ENCODE measurements around the gene DDX20. TPM values are rescaled to one million over a fixed set of nuclear protein-coding genes. Genes with fewer than 3 reads are reported as not detected.

DDX20 gene
- total and polyA plus RNA-seq, 3 experiments from 2014 or later: 9.8 to 22.7 (median 21.8) TPM

DNA sequence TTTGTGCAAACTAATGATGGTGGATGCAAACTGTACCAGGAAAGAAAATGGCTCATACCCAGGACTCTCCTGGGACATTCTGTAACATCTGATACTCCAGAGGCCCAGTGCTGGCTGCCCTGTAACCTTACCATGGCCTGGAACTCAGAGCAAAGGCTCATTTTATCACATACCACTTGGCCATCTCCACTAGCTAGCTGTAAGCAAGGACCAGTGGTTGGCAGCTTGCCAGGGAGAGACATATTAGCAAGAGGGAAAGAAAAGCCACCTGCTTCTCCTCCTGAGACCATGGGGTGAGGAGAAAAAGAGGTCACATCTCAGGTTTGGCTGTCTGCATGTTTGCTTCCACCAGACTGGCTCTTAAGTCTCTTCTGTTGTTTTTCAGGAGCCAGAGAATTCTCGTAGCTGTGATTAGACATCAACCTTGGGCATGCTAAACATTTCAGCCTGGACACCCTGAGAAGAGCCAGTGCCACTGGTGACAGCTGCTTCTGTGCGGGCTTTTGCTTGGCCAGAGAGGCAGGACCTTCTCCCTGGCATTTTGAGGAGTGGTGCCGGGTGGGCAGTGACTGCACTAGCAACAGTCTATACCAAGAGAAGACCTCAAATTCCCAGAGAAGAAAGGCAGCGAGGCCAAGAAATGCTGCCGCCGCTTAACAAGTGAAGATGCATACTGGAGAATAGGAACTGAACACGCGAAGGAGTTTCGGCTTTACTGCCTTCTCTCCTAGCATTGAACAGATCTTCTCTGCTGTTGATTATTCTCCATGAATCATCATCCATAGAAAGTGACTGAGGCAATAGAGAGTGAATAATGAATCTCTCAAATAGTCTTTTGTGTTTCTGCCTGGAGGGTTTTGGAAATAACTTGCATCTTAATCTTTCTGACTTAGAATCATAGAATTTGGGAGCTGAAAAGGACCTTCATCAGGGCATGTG lies 9.8 kb upstream of the DDX20 start:
- Mint-ChIP-seq H3K9me3 (no peaks in the 10 kb centered on the region), H3K27ac (peak overlapping the region in 1 of 8 donors; percentile 82), H3K36me3 (no peaks in the 10 kb centered on the region), H3K4me1 (peaks cover 0 to 2% (median under 1%) of the 10 kb centered on the region in 3 donors), H3K4me3 (no peak overlapping the region), H3K27me3 (peaks cover 6 to 7% of the 10 kb centered on the region in 2 donors)
- Histone ChIP-seq H3K4me1 (ENCODE audit: insufficient read depth, low read length) (no peaks in the 10 kb centered on the region), H3K9me3 (ENCODE audit: low read length) (no peaks in the 10 kb centered on the region), H3K4me3 (ENCODE audit: low read length) (no peak overlapping the region), H3K36me3 (ENCODE audit: insufficient read depth, low read length) (no peaks in the 10 kb centered on the region), H3K27me3 (ENCODE audit: insufficient read depth, low read length, poor library complexity, severe bottlenecking) (peaks cover 4% of the 10 kb centered on the region), H3K27ac (ENCODE audit: low read depth, low read length) (no peak overlapping the region)
- POLR2A ChIA-PET: no interaction called here
- CTCF ChIA-PET: interaction anchor here (1.2 to 3.0 kb wide), 4 partner anchors 24 to 234 kb away, joined by 3 to 18 read pairs (median 4); no protein-coding TSS in a partner anchor
- no peak for DNase-seq

- DNase-seq: no peak
- Histone ChIP-seq H3K4me3 (ENCODE audit: low read length) (no peak overlapping the region), H3K9me3 (ENCODE audit: low read length) (no peaks in the 10 kb centered on the region), H3K27ac (ENCODE audit: low read depth, low read length) (no peak overlapping the region), H3K36me3 (ENCODE audit: insufficient read depth, low read length) (no peaks in the 10 kb centered on the region), H3K4me1 (ENCODE audit: insufficient read depth, low read length) (no peaks in the 10 kb centered on the region), H3K27me3 (ENCODE audit: insufficient read depth, low read length, poor library complexity, severe bottlenecking) (no peaks in the 10 kb centered on the region)
- Mint-ChIP-seq H3K4me1 (no peaks in the 10 kb centered on the region), H3K27me3 (peaks cover 3% of the 10 kb centered on the region in 2 donors), H3K36me3 (no peaks in the 10 kb centered on the region), H3K4me3 (no peak overlapping the region), H3K9me3 (no peaks in the 10 kb centered on the region), H3K27ac (peak overlapping the region in 1 of 8 donors; percentile 33)
- POLR2A ChIA-PET: interaction anchor here (1.0 kb wide), 1 partner anchor 239 kb away, joined by 3 read pairs; no protein-coding TSS in a partner anchor
- CTCF ChIA-PET: interaction anchor here (1.1 to 4.8 kb wide), 9 partner anchors 8 to 265 kb away, joined by 3 to 19 read pairs (median 4); partner anchors contain the start of genes DDX20 and INKA2
These were observed 9.1 kb upstream of the DDX20 start for GRCh38 chr1:111746614-111746999.

GRCh38 chr1:111747282-111747734 lies 8.4 kb upstream of the DDX20 start:
- Mint-ChIP-seq H3K4me1 (no peaks in the 10 kb centered on the region), H3K9me3 (no peaks in the 10 kb centered on the region), H3K4me3 (no peak overlapping the region), H3K27me3 (peaks cover 3% of the 10 kb centered on the region in 2 donors), H3K36me3 (no peaks in the 10 kb centered on the region), H3K27ac (peak overlapping the region in 1 of 8 donors; percentile 14)
- no peaks in the 10 kb centered on the region for H3K4me1 ChIP-seq (ENCODE audit: insufficient read depth, low read length)
- CTCF ChIA-PET: interaction anchor here (0.8 to 4.8 kb wide), 11 partner anchors 8 to 524 kb away, joined by 3 to 19 read pairs (median 4); partner anchors contain the start of genes DDX20 and INKA2
- H3K9me3 ChIP-seq (ENCODE audit: low read length): no peaks in the 10 kb centered on the region
- H3K4me3 ChIP-seq (ENCODE audit: low read length): no peak overlapping the region
- peak; percentile 23 to 57 (median 39) for DNase-seq
- H3K27ac ChIP-seq (ENCODE audit: low read depth, low read length): no peak overlapping the region
- POLR2A ChIA-PET: interaction anchor here (1.0 kb wide), 1 partner anchor 239 kb away, joined by 3 read pairs; no protein-coding TSS in a partner anchor
- no peaks in the 10 kb centered on the region for H3K27me3 ChIP-seq (ENCODE audit: insufficient read depth, low read length, poor library complexity, severe bottlenecking)
- no peaks in the 10 kb centered on the region for H3K36me3 ChIP-seq (ENCODE audit: insufficient read depth, low read length)

DNA sequence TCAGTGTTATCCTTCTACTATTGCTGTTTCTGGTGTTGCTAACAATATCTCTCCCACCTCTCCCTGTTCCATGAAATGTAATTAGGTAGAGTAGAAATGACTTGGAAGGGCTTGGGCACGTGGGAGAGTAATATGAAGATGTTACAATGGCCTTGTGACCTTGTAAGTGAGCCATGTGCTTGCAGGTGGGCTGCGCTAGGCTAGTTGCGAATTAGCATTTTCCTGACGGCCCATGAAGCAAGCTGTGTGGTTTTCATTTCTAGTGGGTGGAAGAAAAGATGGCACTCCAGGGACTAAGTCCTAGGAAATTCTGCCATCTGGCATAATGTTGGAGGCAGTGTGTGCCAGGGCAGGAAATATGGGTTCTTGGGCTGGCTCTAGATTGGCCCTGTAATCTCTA lies 7.8 kb upstream of the DDX20 start:
- Histone ChIP-seq H3K4me3 (ENCODE audit: low read length) (no peak overlapping the region), H3K36me3 (ENCODE audit: insufficient read depth, low read length) (no peaks in the 10 kb centered on the region), H3K9me3 (ENCODE audit: low read length) (no peaks in the 10 kb centered on the region), H3K27ac (ENCODE audit: low read depth, low read length) (no peak overlapping the region), H3K27me3 (ENCODE audit: insufficient read depth, low read length, poor library complexity, severe bottlenecking) (no peaks in the 10 kb centered on the region), H3K4me1 (ENCODE audit: insufficient read depth, low read length) (no peaks in the 10 kb centered on the region)
- Mint-ChIP-seq H3K27me3 (peaks cover 3% of the 10 kb centered on the region in 2 donors), H3K4me3 (no peak overlapping the region), H3K4me1 (no peaks in the 10 kb centered on the region), H3K27ac (peak overlapping the region in 2 of 8 donors; percentile 14 to 15), H3K36me3 (no peaks in the 10 kb centered on the region), H3K9me3 (no peaks in the 10 kb centered on the region)
- no peak for DNase-seq
- POLR2A ChIA-PET: interaction anchor here (1.0 kb wide), 1 partner anchor 240 kb away, joined by 3 read pairs; no protein-coding TSS in a partner anchor
- CTCF ChIA-PET: interaction anchor here (0.8 to 4.8 kb wide), 10 partner anchors 8 to 525 kb away, joined by 3 to 19 read pairs (median 4); partner anchors contain the start of genes DDX20 and INKA2

GRCh38 chr1:111749628-111750027 lies 6.1 kb upstream of the DDX20 start:
- ChIA-PET CTCF (interaction anchor here (1.2 to 4.8 kb wide), 2 partner anchors 11 to 242 kb away, joined by 3 to 19 read pairs; partner anchors contain the start of gene INKA2), POLR2A (no interaction called here)
- no peak overlapping the region for H3K27ac ChIP-seq (ENCODE audit: low read depth, low read length)
- no peaks in the 10 kb centered on the region for H3K36me3 ChIP-seq (ENCODE audit: insufficient read depth, low read length)
- no peak overlapping the region for H3K4me3 ChIP-seq (ENCODE audit: low read length)
- no peaks in the 10 kb centered on the region for H3K27me3 ChIP-seq (ENCODE audit: insufficient read depth, low read length, poor library complexity, severe bottlenecking)
- no peaks in the 10 kb centered on the region for H3K9me3 Mint-ChIP-seq
- H3K9me3 ChIP-seq (ENCODE audit: low read length): no peaks in the 10 kb centered on the region
- peak overlapping the region in 1 of 8 donors; percentile 68 for H3K27ac Mint-ChIP-seq
- H3K4me3 Mint-ChIP-seq: no peak overlapping the region
- peaks cover 5 to 8% (median 5%) of the 10 kb centered on the region in 3 donors for H3K4me1 Mint-ChIP-seq
- peaks cover 2% of the 10 kb centered on the region for H3K4me1 ChIP-seq (ENCODE audit: insufficient read depth, low read length)
- H3K27me3 Mint-ChIP-seq: peaks cover 3% of the 10 kb centered on the region in 2 donors
- H3K36me3 Mint-ChIP-seq: no peaks in the 10 kb centered on the region
- no peak for DNase-seq

GRCh38 chr1:111750856-111751255 lies 4.8 kb upstream of the DDX20 start:
- DNase-seq: no peak
- POLR2A ChIA-PET: interaction anchor here (0.7 to 1.4 kb wide), 4 partner anchors 12 to 243 kb away, joined by 3 to 4 read pairs (median 3); partner anchors contain the start of gene INKA2
- peaks cover 0 to 4% of the 10 kb centered on the region in 2 donors for H3K27me3 Mint-ChIP-seq

DNA sequence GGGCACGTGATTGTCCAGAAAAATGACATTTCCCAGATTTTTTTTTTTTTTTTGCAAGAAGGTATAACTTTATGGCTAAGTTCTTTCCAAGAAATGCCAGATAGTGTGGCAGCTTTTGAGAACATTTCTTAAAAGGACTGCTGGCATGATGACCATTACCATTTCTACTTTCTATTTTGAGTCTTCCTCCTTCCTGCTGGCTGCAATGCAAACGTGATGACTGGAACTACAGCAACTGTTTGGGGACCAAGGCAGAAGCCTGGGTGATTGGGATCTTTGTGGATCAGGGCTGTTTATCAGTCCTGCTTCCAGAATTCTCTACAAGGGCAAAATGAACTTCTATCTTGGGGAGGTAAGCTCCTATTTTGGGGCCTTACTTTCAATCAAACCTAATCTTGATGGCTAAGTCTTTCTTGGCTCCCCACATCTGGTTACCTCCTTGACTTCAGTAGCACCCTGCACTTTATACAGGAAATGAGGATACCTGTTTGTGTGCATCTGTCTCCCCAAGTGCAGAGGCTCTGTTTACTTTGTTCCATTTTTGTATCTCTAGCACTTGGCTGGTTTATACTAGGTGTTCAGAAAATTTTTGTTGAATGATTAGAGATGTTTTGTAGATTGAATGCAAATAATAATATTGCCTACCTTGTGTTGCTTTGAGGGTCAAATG lies 3.7 kb upstream of the DDX20 start:
- Mint-ChIP-seq H3K4me1 (peaks cover 21 to 24% (median 24%) of the 10 kb centered on the region in 3 donors), H3K36me3 (peaks cover 0 to 15% (median 0%) of the 10 kb centered on the region in 3 donors), H3K27me3 (peaks cover 0 to 4% of the 10 kb centered on the region in 2 donors), H3K4me3 (no peak overlapping the region), H3K27ac (peak overlapping the region in 2 of 8 donors; percentile 19 to 46), H3K9me3 (no peaks in the 10 kb centered on the region)
- DNase-seq: no peak
- CTCF ChIA-PET: interaction anchor here (1.5 to 1.8 kb wide), 2 partner anchors 9 to 244 kb away, joined by 3 to 15 read pairs; no protein-coding TSS in a partner anchor
- POLR2A ChIA-PET: interaction anchor here (1.4 kb wide), 1 partner anchor 244 kb away, joined by 3 read pairs; no protein-coding TSS in a partner anchor
- no peaks in the 10 kb centered on the region for H3K9me3 ChIP-seq (ENCODE audit: low read length)
- no peak overlapping the region for H3K27ac ChIP-seq (ENCODE audit: low read depth, low read length)
- peaks cover 13% of the 10 kb centered on the region for H3K4me1 ChIP-seq (ENCODE audit: insufficient read depth, low read length)
- no peaks in the 10 kb centered on the region for H3K36me3 ChIP-seq (ENCODE audit: insufficient read depth, low read length)
- no peaks in the 10 kb centered on the region for H3K27me3 ChIP-seq (ENCODE audit: insufficient read depth, low read length, poor library complexity, severe bottlenecking)
- no peak overlapping the region for H3K4me3 ChIP-seq (ENCODE audit: low read length)

More at GRCh38 chr1:111750856-111751255, 4.8 kb upstream of the DDX20 start:
- H3K4me1 Mint-ChIP-seq: peaks cover 12 to 15% (median 14%) of the 10 kb centered on the region in 3 donors
- no peak overlapping the region for H3K27ac ChIP-seq (ENCODE audit: low read depth, low read length)
- no peaks in the 10 kb centered on the region for H3K36me3 ChIP-seq (ENCODE audit: insufficient read depth, low read length)
- peak overlapping the region in 3 of 8 donors; percentile 0 to 20 (median 19) for H3K27ac Mint-ChIP-seq
- CTCF ChIA-PET: interaction anchor here (0.5 to 4.8 kb wide), 3 partner anchors 12 to 1396 kb away, joined by 3 to 19 read pairs (median 15); partner anchors contain the start of gene INKA2
- peaks cover 6% of the 10 kb centered on the region for H3K4me1 ChIP-seq (ENCODE audit: insufficient read depth, low read length)
- no peak overlapping the region for H3K4me3 ChIP-seq (ENCODE audit: low read length)
- H3K9me3 ChIP-seq (ENCODE audit: low read length): no peaks in the 10 kb centered on the region
- no peak overlapping the region for H3K4me3 Mint-ChIP-seq
- H3K27me3 ChIP-seq (ENCODE audit: insufficient read depth, low read length, poor library complexity, severe bottlenecking): no peaks in the 10 kb centered on the region
- H3K9me3 Mint-ChIP-seq: no peaks in the 10 kb centered on the region
- H3K36me3 Mint-ChIP-seq: peaks cover 0 to 9% (median 0%) of the 10 kb centered on the region in 3 donors

Data from CD8-positive, alpha-beta memory T cell (primary cell).